ENCODE measurements around the gene VPS37D.

VPS37D gene

DNA sequence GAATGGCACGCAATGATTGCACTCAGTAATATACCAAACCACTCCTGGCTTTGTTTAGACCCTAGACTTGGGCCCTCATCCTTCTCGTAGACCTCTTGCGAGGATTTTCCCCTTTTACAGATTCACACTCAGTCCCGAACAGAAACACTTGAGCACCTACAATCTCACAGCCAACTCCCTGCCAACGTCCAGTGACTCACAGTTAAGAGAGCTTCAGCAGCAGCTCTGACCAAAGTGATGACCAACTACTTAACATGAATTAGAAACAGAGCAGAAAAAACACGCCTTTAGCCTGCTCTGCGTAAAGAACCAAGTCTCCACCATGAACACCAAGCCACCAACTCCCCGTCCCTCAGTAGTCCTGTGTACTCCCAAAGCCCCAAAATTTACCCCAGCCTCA, 13.4 kb downstream of the VPS37D start:
- DNase-seq = no peak

- no peak for DNase-seq
These were observed 15.1 kb downstream of the VPS37D start for GRCh38 chr7:73682745-73683055.

DNA sequence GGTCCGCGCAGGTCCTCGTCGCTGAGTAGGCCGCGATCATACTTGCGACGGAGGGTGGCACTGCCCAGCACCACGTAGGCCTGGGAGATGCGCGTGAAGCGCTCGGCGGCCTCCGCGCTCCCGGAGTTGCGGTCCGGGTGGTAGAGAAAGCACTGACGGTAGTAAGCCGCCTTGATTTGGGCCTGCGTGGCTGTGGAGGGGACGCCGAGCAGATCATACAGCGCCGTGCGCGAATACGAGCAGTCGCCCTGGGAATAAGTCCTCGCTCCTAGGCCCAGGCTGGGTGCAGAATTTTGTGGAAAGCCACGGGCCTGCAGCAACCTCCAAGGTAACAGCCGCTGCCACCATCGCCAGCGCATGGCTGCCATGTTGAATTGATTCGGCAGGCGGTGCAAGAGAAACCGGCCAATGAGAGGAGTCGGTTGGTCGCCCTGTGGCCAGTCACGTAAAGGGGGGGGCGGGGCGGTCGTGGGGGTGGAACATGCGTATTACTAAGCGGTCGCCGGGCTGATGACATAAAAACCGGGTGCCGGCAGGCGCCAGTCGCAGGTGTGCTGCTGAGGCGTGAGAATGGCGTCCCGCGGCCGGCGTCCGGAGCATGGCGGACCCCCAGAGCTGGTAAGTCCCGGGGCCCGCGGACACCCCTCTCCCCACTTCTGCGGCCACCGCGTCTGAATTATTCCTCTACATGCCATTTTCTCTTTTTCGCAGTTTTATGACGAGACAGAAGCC, 15.6 kb downstream of the VPS37D start, which contains the start of the genes BUD23 and DNAJC30:
Gene BUD23, plus strand, starts transcription at position 542 of the 732 bp plus-strand sequence. Its CDS starts 29 bp downstream, at position 571.
Gene DNAJC30, minus strand, starts transcription at position 398 of the 732 bp plus-strand sequence. Its CDS starts 30 bp downstream, at position 368.
- DNase-seq = peak; percentile 99

- DNase-seq = no peak
These were observed 16.4 kb downstream of the VPS37D start for GRCh38 chr7:73683788-73684693.

DNA sequence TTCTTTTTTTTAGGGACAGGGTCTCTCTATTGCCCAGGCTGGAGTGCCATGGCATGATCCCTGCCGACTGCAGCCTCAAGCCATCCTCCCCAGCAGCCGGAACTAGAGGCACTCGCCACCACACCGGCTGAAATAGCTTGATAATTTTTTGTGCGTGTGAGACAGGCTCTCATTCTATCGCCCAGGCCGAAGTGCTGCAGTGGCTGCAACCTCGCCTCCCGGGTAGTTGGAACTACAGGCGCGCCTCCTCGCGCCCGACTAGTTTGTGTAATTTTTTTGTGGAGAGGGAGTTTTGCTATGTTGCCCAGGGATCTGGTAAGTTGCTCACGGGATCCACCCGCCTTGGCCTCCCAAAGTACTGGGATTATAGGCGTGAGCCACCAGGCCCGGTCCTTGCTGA, 17.7 kb downstream of the VPS37D start:
- no peak for DNase-seq

DNA sequence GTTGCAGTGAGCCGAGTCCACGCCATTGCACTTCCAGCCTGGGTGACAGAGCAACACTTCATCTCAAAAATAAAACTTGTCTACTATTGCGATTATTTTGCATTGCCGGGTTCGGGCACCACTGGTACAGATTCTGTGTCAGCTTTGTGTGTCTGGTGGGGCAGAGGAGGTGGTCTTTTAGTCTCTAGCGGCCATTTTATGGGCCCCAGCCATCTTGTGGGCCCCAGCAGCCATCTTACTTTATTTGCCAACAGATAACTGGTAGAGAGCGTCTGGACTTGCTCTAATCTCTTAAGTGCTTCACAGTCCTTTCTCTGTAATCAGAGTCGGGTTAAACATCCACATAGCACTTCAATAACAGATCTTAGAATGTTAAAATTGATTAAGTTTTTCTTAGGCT, 20.7 kb downstream of the VPS37D start:
- DNase-seq = no peak

DNA sequence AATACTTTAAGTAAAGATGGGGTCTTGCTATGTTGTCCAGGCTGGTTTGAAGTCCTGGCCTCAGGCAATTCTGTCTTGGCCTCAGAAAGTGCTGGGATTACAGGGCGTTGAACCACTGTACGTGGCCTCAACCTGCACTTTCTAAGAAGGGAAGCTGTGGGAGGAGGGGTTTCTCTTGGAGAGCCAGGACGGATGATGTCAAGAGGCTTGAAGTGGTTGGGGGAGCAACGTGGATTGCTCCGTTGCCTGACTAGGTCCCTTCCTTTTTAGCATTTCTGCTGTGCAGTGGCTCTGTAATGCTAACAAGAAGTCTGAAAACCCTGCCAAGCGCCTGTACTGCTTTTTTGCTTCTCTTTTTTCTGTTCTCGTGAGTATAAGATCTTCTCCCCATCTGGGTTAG, 23.0 kb downstream of the VPS37D start:
- DNase-seq = no peak

DNA sequence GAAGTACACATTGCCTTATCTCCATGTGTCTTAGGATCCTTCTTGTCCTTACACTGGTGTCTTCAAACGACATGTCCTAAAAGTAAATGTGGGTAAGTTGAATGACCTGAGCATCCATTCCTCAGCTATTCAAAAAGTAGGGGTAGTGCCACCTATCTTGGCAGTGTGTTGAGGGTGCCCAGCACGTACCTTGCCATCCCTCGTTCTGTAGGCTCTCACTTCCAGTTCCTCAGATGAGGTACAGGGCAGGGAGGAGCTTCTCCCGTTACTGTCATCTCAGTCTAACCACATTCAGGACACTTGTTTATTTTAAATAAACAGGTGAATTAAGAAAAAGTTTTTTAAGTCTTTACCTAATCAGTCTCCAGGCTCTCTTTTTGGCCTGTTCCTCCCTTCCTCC, 28.7 kb downstream of the VPS37D start:
- no peak for DNase-seq

- no peak for DNase-seq
These were observed 30.8 kb downstream of the VPS37D start for GRCh38 chr7:73698410-73698809.

DNA sequence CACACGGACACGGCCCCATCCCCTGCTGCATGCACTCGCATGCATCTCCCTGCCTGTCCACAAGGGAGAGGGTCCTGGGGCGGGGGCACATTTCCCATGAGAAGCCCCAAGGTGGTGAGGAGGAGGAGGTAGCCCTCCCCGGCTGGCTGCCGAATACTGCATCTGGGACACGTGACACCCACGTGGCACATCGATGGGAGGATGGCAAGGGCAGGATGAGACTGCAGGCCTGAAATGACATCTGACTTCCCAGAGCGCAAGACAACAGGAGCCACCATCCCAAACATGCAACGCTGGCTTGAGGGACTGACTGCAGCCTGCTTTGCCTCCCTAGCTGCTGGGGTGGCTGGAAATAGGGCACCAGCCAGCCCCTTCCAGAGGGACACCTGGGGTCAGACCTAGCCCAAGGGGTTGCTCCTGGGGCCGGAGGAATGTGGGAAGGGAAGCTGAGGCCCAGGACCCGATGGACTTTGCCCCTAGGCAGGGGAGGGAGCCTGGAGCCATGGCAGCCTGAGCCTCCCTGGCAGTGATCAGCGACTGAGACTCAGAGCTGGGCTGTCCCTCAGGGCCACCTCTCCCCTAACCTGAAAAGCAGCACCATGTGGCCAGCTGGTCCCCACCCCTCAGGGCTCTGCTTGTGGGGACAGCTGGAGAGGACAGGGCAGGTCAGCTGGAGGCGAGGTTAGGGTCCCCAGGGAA, 31.9 kb downstream of the VPS37D start:
- no peak for DNase-seq

GRCh38 chr7:73700069-73700423, 32.4 kb downstream of the VPS37D start:
- no peak for DNase-seq

DNA sequence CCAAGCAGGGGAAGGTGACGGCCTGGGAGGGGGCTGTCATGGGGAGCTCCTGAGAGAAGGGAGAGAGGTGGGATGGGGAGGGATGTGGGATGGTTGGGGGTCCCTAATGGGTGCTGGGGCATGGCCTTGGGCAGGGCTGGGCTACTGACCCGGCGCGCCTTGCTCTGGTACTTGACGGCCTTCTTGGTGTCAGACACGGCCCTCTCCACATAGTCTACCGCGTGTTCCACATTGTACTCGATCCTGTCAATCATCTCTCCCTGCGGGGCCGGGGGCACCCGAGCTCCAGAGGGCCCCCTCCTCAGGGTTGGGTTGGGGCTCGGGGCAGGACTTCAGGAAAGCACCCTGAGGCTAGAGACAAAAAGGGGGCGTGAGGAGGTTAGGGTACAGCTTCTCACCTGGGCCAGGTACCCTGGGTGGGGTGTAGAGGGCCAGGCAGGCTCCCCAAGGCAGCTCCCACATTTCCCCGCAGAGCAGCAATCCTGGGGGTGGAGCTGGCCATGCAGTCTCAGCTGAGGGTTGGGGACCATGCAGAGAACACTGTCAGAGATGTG, 33.0 kb downstream of the VPS37D start:
- no peak for DNase-seq

GRCh38 chr7:73701357-73701995, 33.8 kb downstream of the VPS37D start:
- DNase-seq = peak; percentile 32

- no peak for DNase-seq
These were observed 34.6 kb downstream of the VPS37D start for GRCh38 chr7:73702226-73702625.

GRCh38 chr7:73702665-73703064, 35.0 kb downstream of the VPS37D start:
- no peak for DNase-seq

DNA sequence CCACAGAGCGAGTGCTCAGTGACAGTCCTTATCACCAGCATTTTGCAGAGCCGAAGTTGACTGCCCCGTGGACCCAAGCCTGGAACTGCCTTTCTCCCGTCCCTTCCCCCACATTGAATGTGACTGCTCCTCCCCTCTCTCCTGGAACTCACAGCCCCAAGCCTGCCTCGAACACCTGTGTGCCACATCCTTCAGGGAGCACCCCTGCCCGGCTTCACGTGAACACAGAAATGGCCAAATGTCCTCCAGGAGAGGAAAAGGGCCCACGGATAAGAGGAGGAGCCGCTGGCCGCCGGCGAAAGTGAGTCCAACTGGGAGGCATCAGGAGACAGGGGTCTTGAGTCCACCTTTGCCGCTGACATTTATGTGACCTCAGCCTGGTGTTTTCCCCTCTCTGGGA, 35.6 kb downstream of the VPS37D start:
- no peak for DNase-seq

DNA sequence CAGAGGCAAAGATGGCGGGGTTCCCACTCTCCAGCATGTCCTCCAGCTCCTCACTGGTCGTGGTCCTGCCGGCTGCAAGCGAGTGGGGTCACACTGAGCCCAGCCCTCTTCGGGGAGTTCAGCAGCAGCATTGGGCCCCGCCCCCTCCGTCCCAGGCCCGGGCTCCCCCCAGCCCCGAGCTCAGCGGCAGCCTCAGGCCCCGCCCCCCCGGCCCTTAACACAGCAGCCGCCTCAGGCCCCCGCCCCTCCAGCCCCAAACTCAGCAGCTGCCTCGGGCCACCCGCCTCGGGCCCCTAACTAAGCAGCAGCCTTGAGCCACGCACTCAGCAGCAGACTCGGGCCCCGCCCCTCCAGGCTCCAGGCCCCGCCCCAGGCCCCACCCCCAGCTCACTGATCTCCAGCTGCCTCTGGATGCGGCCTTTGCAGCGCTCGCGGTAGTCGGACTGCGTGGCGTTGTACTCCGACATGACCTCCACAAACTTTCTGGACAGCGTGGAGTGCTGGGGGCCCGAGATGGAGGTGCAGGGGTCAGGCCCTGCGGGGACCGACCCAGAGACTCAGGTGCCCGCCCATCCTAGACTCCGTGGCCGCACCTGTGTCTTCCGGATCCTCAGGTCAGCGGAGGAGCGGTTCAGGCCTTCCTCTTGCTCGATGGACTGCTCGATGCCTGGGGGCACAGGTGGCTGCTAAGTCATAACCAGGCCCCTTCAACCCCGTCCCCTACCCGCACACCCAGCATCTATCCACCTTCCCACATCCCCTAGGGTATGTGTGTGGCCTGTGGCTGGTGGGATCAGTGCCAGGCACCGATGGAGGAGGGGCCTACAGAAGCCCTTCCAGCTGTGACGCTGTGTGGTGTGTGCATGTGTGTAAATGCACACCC, 36.4 kb downstream of the VPS37D start:
- peak; percentile 80 for DNase-seq

GRCh38 chr7:73704640-73705550, 37.3 kb downstream of the VPS37D start:
- no peak for DNase-seq

DNA sequence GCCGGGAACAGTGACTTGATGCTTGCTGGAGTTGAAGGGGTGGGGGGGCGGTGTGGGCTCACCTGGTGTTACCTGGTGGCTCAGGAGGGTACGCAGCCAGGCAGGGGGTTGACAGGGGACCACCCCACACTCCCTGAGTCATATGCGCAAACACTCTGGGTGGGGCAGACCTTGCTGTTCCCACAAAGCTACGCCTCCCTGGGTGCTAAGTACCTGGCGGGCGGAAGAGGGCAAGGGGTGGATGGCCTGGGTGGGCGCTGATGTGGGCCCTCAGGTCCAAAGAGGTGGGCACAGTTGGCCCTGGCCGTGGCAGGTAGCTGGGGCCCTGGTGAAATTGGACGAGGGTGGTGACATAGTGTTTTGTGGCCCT, 37.9 kb downstream of the VPS37D start:
- no peak for DNase-seq
